T-helper 2 cell (primary cell): ENCODE data around the gene LRRC37A.
"Not testable (repeated sequence)": the region's sequence is repeated elsewhere in the genome, so short reads cannot be mapped to it uniquely, and the experiment has no call there.

ENCODE experiments used
- DNase-seq, 5 experiments: peaks; one replicate each; pipeline versions ENCODE4 v3.0.0 to v3.0.0-alpha.2; 2012 to 2022
- total RNA-seq, 2 donors: gene quantifications; one replicate each; lab custom pipeline; 2026; lab: John Stamatoyannopoulos, UW

The LRRC37A gene
- total RNA-seq, result 4.4 reads per million in 2 donors

DNA sequence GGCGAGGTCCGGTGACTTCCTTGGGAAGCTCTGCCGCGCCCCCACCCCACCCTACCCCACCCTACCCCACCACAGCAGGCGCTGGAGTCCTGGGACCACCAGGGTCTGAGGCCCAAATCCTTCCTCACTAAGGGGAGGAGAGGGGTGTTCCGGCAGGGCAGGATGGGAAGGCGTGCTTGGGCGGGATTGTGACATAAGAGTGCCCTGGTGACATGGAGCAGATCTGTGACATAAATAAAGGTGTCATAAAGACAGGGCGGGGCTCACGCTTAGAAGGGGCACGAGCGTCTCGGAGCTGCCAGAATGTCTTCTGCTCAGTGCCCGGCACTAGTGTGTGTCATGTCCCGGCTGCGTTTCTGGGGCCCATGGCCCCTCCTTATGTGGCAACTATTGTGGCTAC lies at the start of gene LRRC37A:
TSS of gene LRRC37A (plus strand) at position 301 of the 400 bp plus-strand sequence. CDS start at position 304, 3 bp downstream.
- DNase-seq, result not testable (repeated sequence)

DNA sequence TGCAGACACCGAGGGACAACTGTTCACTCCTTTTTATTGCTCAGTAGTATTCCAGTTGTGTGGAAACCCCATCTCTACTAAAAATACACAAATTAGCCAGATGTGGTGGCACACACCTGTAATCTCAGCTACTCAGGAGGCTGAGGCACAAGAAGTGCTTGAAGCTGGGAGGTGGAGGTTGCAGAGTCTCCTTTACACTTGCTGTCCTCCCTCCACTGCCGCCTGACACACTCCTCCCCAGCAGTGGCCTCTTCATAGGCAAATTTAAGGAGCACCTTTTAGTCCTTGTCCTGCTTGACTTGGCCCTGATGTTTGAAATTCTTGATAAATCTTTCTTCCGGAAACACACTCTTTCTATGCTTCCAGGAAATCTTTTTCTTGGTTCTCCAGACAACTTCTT lies 45.8 kb upstream of the LRRC37A start:
- DNase-seq, result not testable (repeated sequence)

DNA sequence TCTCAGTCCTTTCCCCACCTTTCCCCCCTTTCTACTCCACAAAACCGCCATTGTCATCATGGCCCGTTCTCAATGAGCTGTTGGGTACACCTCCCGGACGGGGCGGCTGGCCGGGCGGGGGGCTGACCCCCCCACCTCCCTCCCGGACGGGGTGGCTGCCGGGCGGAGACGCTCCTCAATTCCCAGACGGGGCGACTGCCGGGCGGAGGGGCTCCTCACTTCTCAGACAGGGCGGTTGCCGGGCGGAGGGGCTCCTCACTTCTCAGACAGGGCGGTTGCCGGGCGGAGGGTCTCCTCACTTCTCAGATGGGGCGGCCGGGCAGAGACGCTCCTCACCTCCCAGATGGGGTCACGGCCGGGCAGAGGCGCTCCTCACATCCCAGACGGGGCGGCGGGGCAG lies 42.1 kb upstream of the LRRC37A start:
- not testable (repeated sequence) for DNase-seq

DNA sequence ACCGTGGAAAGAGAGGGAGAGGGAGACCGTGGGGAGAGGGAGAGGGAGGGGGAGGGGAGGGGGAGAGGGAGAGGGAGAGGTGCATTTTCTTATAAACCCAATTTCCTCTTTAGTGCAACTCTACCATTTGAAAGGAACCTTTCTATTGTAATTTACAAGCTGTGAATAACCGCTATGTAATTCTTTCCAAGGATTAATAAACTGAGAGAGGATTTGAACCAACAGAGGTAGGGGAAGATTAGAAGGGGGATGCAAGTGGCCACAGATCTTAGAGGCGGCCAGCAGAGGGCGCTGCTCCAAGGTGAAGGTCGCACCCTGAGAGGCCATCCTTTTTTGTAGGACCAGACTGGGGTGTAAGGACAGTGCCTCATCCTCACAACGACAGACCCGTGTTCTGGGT lies 41.2 kb upstream of the LRRC37A start:
- peak; percentile 55 to 76 (median 70) for DNase-seq

DNA sequence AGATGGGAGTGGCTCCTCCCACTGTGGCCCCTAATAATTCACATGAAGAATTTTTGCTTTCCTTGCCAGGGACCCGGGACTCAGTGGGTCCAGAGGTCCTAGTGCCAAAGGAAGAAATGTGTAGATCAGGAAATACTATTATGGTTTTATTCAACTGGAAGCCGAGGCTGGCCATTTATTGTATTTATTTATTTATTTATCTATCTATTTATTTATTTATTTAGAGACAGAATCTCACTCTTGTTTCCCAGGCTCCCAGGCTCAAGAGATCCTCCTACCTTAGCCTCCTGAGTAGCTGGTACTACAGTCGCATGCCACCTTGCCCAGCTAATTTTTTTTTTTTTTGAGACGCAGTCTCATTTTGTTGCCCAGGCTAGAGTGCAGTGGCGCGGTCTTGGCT lies 40.7 kb upstream of the LRRC37A start:
- DNase-seq, result not testable (repeated sequence)

DNA sequence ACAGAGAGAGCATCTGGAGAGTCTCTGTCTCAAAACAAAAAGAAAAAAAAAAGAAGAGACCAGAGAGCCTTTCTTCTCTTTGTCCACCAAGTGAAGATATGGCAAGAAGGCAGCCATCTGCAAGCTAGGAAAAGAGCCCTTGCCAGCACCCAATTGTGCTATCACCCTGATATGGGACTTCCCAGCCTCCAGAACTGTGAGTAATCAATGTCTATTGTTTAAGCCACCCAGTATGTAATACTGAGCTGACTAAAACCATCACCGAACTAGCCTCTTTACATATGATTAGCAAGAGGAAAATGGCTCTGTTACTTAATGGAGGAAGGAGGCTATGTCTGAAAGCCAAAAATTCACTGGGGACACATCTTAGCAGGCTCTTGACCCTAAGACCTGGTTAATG lies 38.6 kb upstream of the LRRC37A start:
- not testable (repeated sequence) for DNase-seq

DNA sequence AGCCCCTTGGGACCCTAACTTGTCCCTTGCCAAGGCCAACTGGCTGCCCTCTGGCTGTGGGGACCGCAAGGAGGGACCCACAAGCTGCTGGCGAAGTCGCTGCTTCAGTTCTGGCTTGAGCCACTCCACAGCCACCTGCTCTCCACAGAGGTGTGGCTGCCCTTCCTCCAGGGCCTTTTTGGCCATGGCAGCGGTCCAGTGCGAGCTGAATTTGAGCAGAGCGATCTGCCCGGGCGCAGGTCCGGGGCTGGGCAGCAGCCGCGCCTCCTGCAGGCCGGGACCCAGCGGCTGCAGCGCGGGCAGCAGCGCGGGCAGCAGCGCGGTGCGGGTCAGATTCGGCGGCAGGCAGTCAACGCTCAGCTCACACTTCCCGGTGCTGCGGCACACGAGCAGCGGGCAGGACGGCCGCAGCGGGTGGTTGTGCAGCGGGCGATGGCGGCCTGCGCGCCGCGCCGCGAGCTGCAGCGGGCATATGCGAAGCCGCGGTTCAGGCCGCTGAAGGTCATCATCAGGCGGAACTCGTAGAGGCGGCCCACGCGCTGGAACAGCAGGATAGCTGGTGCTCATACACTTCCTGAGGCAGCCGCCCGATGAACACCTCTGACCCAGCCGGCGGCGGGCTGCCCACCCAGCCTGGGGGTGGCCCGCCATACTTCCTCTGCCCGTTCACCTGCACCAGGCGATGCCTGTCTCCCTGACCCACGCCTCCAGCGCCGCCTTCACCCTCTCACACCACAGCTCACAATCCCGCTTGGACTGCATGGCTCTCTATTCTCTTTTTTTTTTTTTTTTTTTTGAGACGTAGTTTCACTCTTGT lies 34.9 kb upstream of the LRRC37A start:
- DNase-seq, result not testable (repeated sequence)

DNA sequence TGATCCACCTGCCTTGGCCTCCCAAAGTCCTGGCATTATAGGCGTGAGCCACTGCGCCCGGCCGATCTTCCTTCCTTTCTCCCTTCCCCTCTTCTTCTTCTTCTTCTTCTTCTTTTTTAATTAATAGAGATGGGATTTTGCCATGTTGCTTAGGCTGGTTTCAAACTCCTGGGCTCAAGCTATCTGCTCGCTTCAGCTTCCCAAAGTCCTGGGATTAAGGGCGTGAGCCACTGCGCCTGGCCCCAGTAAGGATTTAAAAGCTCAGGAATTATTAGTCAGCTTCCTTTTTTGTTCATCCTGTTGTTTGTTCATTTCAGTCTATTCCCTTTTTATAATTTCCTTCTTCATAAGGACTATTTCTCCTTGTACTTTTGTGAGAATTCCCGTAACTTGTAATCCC lies 32.7 kb upstream of the LRRC37A start:
- DNase-seq, result no peak

DNA sequence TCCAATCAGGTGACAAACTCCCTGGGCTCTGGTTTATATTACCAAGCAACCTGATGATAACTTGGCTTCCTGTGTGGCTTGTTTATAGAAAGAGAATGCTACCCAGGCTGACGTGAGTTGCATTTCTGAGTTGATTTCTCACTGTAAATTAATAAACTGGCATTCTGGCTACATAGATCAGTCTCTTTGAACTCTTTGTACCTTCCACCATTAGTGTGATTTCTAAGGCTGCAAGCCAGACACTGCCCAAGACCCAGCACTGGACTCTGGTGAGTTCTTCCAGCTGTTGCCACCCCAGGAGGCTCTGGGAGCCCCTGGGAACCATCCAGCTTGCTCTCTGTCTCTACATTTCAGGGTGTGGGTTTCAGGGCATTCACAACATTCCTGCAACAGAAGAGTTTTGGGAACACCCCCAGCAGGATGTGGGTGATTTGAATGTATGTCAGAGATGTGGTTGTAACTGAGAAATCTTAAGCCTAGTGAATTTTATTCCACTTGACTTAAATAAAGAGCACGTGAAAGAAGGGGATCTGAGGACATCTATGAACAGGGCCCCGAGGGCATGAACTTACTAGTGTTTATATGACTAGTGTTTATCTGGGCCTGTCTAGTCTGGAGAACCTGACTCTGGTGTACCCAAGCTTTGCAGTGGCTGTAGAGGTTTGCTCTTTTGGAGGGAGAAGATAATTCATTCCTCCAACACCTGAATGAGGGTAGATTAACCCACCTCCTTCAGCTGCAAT lies 30.3 kb upstream of the LRRC37A start:
- DNase-seq, result peak in 2 of 5 experiments; percentile 51 to 64

DNA sequence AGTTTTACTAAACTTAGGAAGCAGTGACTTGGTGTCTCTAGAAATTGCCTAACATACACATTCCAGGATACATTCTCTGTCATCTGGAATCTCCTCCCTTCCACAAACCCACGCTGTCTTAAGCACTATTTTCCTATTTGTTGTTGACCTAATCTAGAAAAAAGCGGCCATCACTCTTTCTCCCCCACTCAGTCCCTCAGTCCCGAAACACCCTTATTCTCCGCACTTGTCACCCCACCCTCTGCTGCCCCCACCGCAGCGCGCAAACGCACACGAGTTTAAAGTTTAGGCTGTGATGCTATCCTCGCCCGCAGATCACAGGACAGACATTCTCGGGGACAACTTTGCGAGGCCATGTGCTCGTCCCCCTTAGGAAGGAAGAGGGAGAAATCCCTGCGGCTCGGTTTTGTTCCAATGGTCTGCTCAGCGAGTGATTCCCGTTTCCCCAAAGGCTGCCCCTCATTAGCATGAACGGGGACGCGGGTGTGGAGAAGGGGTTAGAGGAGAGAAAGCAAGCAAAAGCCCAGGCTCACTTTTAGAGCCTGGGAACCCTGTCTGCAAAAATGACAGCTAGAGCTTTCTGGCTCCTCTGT lies 28.8 kb upstream of the LRRC37A start:
- DNase-seq, result not testable (repeated sequence)

DNA sequence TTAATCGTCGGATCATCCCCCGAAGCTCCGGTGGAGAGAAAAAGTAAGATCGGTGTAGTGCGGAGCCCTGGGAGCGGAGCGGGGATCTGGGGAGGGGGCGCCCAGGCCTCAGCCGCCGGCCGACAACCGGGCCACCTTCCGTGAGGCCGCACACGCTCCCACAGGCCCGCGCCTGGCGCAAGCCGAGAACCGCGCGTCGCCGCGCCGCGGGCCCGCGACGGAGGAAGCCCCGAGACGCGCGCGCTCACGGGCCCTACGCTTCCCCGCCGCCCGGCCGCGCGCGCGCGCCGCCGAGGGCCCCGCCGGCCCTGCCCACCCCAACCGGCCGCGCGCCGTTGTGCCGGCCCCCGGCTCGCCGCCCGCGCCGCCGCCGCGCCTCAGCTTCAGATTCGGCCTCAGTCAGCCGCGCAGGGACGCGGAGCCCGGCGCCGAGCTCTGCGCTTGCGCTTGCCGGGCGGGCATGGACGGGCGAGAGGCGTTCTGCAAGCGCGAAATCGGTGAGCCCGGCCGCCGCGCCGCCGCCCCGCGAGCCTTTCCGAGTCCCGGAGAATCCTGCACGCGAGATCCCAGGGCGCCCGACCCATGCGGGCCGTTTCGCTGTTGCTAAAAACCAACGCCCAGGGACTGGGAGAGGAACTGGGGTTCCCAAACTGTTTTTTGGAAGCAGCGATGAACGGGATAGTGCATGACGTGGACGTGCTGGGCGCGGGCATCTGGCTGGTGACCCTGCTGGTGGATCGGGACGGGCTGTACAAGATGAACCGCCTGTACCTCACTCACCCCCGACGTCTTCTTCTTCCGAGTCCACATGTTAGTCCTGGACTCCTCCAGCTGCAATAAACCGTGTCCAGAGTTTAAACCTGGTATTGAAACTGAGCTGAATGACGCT lies 28.0 kb upstream of the LRRC37A start:
- DNase-seq, result peak; percentile 70 to 94 (median 78)

DNA sequence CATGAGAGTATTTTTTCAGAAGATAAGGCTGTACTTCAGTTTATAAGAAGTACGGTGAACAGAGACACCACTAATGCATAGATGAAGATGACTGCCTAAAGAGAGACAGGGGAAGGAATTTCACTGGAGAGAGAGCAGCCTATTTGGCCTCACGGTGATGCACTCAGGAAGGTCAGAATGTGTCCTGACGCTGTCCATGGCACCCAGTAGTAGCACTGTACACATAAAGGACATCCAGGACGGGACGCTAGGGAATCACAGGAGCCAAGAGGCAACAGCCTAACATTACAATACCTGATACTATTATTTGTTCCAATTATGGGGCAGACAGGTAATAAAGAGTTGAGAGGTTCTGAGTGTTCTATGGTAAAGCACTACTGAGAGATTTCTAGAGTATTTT lies 24.9 kb upstream of the LRRC37A start:
- no peak for DNase-seq

DNA sequence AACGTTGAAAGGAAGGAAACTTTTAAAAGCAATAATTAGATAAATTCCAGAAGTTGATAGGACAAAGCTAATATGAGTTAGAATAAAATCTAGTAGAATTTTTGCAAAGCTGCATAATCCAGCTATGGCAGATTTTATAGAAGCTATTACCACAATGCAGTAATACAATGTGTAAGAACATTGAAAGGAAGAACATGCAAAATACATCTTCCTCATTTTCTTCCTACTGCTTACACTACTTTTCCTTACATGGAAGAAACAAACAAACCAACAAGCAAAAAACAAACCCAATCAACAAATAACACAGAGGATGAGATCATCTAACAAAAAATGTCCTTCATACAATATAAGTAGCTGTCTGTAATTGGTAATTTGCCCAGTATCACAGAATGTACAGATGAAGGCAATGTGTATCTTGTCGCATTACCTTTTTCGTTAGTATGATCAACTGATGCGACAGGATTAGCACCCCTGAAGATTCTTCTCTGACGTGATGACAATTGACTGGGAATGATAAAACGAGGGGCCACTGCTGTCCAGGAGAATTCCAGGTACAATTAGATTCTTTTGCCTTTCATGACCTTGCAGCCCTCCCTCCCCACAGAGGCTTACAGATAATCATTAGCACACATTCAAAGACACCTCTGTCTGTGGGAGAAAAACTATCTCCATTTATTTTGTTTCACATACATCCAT lies 21.2 kb upstream of the LRRC37A start:
- no peak for DNase-seq

DNA sequence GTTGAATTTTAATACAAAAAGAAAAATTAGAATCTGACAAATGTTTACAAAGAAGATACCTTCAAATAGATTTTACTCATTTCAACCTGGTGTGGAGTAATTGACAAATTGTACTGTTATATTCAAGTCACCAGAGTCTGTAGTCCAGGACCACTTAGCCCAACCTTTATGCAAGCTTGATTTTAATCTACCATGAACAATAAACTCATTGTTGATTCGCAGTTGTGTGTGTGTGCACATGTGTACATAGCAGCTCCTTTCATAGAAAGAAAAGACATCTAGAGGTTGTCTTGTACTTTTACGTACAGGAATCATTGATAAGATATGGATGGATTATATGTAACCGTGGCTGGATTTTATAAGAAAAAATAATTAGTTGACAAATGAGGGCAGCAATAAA lies 20.7 kb upstream of the LRRC37A start:
- DNase-seq, result no peak

DNA sequence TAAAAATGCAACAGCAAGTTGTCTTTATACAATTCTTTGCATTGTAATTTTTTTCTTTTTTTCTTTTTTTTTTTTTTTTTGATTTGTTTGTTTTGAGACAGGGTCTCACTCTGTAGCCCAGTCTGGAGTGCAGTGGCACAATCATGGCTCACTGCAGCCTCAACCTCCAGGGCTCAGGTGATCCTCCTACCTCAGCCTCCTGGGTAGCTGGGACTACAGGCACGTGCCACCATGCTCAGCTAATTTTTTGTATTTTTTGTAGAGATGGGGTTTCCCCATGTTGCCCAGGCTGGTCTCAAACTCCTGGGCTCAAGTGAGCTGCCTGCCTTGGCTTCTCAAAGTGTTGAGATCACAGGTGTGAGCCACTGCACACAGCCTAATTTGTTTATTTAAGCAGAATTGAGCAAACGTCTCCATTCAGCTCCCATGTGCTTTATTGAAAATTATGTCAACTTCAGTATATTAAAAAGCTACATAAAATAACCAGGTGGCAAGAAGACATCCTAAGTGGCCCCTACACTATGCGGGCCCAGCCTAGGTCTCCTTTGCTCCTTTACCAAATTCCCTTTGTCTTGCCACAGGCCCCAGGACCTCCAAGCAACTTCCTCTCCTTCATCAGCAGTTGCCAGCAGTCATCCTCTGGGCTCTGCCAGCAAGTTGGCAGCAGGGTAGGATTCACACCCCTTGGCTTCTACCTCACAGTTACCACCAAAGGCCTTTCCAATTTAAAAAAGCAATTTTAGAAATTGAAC lies 18.0 kb upstream of the LRRC37A start:
- not testable (repeated sequence) for DNase-seq

DNA sequence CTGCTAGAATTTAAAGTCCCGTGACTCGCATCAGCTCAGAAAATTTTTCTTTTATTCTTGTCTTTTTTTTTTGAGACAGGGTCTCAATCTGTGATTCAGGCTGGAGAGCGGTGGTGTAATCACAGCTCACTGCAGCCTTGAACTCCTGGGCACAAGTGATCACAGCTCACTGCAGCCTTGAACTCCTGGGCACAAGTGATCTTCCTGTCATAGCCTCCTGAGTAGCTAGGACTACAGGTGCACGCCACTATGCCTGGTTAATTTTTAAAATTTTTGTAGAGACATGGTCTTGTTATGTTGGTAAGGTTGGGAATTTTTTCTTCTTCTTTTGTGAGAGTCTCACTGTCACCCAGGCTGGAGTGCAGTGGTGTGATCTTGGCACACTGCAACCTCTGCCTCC lies 13.6 kb upstream of the LRRC37A start:
- DNase-seq, result not testable (repeated sequence)

DNA sequence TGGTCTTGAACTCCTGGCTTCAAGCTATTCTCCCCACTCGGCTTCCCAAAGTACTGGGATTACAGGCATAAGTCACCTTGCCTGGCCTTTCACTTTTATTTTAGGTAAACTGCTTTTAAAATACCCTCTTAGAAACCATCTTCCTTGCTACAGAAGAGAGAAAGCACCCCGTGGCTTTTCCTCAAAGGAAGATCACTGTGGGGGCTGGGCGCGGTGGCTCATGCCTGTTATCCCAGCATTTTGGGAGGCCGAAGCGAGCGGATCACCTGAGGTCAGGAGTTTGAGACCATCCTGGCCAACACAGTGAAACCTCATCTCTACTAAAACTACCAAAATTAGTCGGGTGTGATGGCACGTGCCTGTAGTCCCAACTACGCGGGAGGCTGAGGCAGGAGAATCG lies 12.3 kb upstream of the LRRC37A start:
- DNase-seq, result not testable (repeated sequence)

DNA sequence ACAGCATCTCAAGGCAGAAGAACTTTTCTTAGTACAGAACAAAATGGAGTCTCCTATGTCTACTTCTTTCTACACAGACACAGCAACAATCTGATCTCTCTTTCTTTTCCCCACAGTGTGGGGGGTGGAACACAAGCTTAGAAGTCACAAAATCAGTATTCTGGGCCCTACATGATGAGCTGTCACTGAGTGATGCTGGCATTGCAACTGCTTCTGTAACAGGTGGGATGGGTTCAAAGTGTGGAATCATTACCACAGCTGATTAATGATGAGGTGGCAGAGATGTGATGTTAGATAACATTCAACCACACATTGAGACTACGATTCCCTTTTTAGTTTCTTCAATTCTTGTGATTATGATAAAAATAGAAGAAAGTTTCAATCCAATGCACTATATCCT lies 10.5 kb upstream of the LRRC37A start:
- DNase-seq, result peak in 3 of 5 experiments; percentile 20 to 75 (median 46)

DNA sequence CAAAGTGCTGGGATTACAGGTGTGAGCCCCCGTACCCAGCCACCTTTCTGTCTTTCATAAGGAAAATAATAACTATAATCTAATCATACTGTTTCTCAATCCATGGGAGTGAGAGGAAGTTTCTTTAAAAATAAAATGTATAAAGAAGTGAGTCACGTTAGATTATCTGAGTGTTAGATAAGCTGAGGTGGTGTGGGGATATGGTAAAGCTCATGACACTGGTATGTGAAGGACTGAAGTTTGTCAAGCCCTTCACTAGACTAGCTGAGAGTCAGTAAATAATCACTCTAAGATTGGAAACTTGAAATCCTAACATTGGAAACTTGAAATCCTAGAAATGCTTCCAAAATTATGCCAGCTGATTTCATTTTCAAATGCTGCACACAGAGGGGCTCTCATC lies 9.4 kb upstream of the LRRC37A start:
- DNase-seq, result not testable (repeated sequence)

DNA sequence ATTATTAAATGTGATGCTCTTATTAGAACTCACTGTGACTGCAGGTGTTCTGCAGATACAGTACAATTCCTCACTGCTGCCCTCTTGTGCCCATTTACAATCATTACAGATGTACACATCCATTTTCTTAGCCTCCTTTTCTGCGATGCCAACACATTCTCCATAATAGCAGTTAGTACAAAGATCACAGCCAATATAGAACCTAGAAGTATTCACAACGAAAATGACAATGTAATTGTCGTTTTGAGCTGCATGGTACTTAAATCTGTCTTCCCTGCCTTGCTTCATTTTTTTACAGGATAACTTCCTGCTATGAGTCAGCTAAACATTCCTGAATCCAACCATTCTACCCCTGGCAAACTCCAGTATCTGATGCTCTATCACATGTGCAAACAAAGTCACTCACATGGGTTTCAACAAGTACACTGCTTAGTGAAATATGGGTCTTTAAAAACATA lies 8.1 kb upstream of the LRRC37A start:
- DNase-seq, result peak in 3 of 5 experiments; percentile 47 to 80 (median 54)

DNA sequence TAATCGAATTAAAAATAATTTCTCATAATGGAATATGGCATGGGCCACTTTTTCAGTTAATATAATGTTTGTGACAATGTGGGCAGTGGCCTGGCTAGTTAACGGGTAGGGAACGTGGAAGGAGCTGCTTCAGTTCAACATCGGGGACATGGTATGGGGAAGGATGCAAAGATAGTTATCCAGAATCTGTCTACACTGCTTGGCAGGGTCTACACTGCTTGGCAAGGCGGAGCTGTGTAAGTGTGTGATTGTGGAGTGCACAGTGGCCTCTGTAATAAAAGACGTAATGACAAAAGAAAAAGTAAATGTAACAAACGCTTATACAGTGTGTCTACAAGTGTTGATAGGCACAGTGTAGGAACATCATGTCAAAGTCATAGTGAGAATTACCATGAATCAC lies 7.3 kb upstream of the LRRC37A start:
- DNase-seq, result not testable (repeated sequence)
